ENCODE measurements around the gene ACTL9.

- TF ChIP-seq POLR2AphosphoS5 (IDR thresholded peaks at IDR 0.05; ENCODE audit: borderline replicate concordance, low read depth, low read length) (no peak), EZH2 (IDR thresholded peaks at IDR 0.05) (no peak), FOXP2 (optimal IDR thresholded peaks at IDR 0.05; ENCODE audit: control extremely low read depth, extremely low read length, insufficient read depth) (no peak)
Observed at GRCh38 chr19:8697671-8698432, 743 bp downstream of the ACTL9 start.

All from SK-N-MC (cell line).